K562 (cell line): ENCODE measurements around the gene TIGD7. TPM values are rescaled to one million over a fixed set of nuclear protein-coding genes. Genes with fewer than 3 reads are reported as not detected.

Experiments used
- ARID1B ChIP-seq: fragments of 450-650 bp; IDR thresholded peaks from 2 replicates; pipeline ENCODE4 v1.6.1; 2016; ENCODE audit warnings: antibody characterized with exemption, mild to moderate bottlenecking, inconsistent platforms
- ATF1 ChIP-seq, 2 experiments: fragments of 450-650 bp in 1 of 2; IDR thresholded peaks; 2 replicates each; pipeline ENCODE4 v1.6.1; 2016; ENCODE audit warnings: missing compliant biosample characterization in 1 of 2, missing genetic modification characterization in 1 of 2
- BCL6 ChIP-seq: fragments of 250-450 bp; sonication (Bioruptor Pico); IDR thresholded peaks from 2 replicates; pipeline ENCODE4 v1.4.0; 2020
- ELF2 ChIP-seq: fragments of 250-450 bp; sonication (Bioruptor Pico); IDR thresholded peaks from 2 replicates; pipeline ENCODE4 v1.5.0; 2021; ENCODE audit warnings: mild to moderate bottlenecking
- KLF16 ChIP-seq: IDR thresholded peaks from 2 replicates; pipeline ENCODE4 v1.6.1; 2016; ENCODE audit warnings: antibody characterized with exemption
- MAFG ChIP-seq: fragments of 450-650 bp; conservative IDR thresholded peaks from 2 replicates; pipeline ENCODE4 v1.6.1; 2016; ENCODE audit warnings: missing genetic modification characterization, missing compliant biosample characterization
- RHOXF2B ChIP-seq: fragments of 250-450 bp; sonication (Bioruptor Pico); conservative IDR thresholded peaks from 2 replicates; pipeline ENCODE4 v1.5.1; 2021
- TAF9B ChIP-seq: fragments of 450-650 bp; IDR thresholded peaks from 2 replicates; pipeline ENCODE4 v1.6.1; 2018; ENCODE audit warnings: mild to moderate bottlenecking; ENCODE audit not compliant: partially characterized antibody
- TRIM25 ChIP-seq: fragments of 450-650 bp; IDR thresholded peaks from 2 replicates; pipeline ENCODE4 v1.7.0; 2016; ENCODE audit warnings: borderline replicate concordance
- TRIM28 ChIP-seq: fragments of 450-650 bp; IDR thresholded peaks from 2 replicates; pipeline ENCODE4 v1.6.1; 2017
- U2AF1 ChIP-seq: fragments of 200-400 bp; formaldehyde crosslinking; optimal IDR thresholded peaks from 2 replicates; pipeline ENCODE3; 2017; ENCODE audit warnings: mild to moderate bottlenecking, low read depth, low read length, moderate library complexity
- ZBTB33 ChIP-seq: sonication (generic); formaldehyde crosslinking; IDR thresholded peaks from 2 replicates; pipeline ENCODE4 v1.8.1; 2023; ENCODE audit warnings: mild to moderate bottlenecking, missing genetic modification reagents
- ZNF232 ChIP-seq: sonication (generic); formaldehyde crosslinking; IDR thresholded peaks from 2 replicates; pipeline ENCODE4 v1.8.0; 2022; ENCODE audit warnings: mild to moderate bottlenecking, missing genetic modification reagents
- ZNF280B ChIP-seq: fragments of 250-450 bp; sonication (Bioruptor Pico); IDR thresholded peaks from 2 replicates; pipeline ENCODE4 v1.5.1; 2021; ENCODE audit warnings: mild to moderate bottlenecking
- ZNF316 ChIP-seq: fragments of 450-650 bp; IDR thresholded peaks from 2 replicates; pipeline ENCODE4 v1.6.1; 2016
- polyA plus RNA-seq, 8 experiments: library from polyadenylated mRNA; depleted of rRNA in 4 of 8; stranded (reverse) in 5 of 8; unstranded in 3 of 8; fragments of >200 nt; fragmentation: Nextera tagmentation in 2 of 8; fragmentation: Illumina TruSeq in 1 of 8; extraction: Ambion mirVana in 2 of 8; extraction: Trizol in 1 of 8; gene quantifications; 2 replicates each; pipeline versions ENCODE4 v1.2.1 to v1.2.3, GENCODE V29; 2011 to 2014; ENCODE audit warnings: inconsistent platforms in 1 of 8, missing spikeins in 1 of 8
- total RNA-seq, 7 experiments: library from RNA; depleted of rRNA in 6 of 7; stranded (reverse); fragments of >200 nt in 6 of 7; fragmentation: Illumina TruSeq in 2 of 7; extraction: Trizol in 2 of 7; gene quantifications; 2 replicates each; pipeline versions ENCODE4 v1.2.1 to v1.2.3, GENCODE V29; 2011 to 2021; ENCODE audit warnings: low replicate concordance in 1 of 7
- TF ChIP-seq, protein P1 (sequence below): fragments of 450-650 bp; formaldehyde crosslinking; IDR thresholded peaks from 2 replicates; pipeline ENCODE4 v1.4.0; 2022; ENCODE audit warnings: missing genetic modification characterization
- TF ChIP-seq, protein P2 (sequence below): fragments of 450-650 bp; IDR thresholded peaks from 2 replicates; pipeline ENCODE4 v1.6.1; 2017; ENCODE audit warnings: mild to moderate bottlenecking, moderate library complexity
- TF ChIP-seq, protein P3 (sequence below): fragments of 250-450 bp; sonication (Bioruptor Pico); IDR thresholded peaks from 2 replicates; pipeline ENCODE4 v1.4.0; 2020

TIGD7 gene
- total and polyA plus RNA-seq, 9 of the 15 experiments (the other 6 are each of a cell fraction or from before 2014, with no cell fraction given) = 0.84 to 10.7 (median 6.7) TPM

GRCh38 chr16:3305109-3306068 lies at the start of gene TIGD7, which contains the start of gene ZNF75A (continued):
- TF ChIP-seq, protein P1, sequence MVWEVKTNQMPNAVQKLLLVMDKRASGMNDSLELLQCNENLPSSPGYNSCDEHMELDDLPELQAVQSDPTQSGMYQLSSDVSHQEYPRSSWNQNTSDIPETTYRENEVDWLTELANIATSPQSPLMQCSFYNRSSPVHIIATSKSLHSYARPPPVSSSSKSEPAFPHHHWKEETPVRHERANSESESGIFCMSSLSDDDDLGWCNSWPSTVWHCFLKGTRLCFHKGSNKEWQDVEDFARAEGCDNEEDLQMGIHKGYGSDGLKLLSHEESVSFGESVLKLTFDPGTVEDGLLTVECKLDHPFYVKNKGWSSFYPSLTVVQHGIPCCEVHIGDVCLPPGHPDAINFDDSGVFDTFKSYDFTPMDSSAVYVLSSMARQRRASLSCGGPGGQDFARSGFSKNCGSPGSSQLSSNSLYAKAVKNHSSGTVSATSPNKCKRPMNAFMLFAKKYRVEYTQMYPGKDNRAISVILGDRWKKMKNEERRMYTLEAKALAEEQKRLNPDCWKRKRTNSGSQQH (CRISPR knock-in tag) = peak; percentile 53; the same call in 1 of the 2 replicates
- TF ChIP-seq RHOXF2B = no peak
- no peak for TF ChIP-seq KLF16
- TF ChIP-seq ARID1B = no peak
- TF ChIP-seq, protein P2, sequence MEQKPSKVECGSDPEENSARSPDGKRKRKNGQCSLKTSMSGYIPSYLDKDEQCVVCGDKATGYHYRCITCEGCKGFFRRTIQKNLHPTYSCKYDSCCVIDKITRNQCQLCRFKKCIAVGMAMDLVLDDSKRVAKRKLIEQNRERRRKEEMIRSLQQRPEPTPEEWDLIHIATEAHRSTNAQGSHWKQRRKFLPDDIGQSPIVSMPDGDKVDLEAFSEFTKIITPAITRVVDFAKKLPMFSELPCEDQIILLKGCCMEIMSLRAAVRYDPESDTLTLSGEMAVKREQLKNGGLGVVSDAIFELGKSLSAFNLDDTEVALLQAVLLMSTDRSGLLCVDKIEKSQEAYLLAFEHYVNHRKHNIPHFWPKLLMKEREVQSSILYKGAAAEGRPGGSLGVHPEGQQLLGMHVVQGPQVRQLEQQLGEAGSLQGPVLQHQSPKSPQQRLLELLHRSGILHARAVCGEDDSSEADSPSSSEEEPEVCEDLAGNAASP = no peak
- no peak for TF ChIP-seq BCL6 (CRISPR knock-in tag)
- TF ChIP-seq ATF1 (CRISPR knock-in tag; IDR thresholded peaks at IDR 0.05) = no peak
- TF ChIP-seq ATF1 (tag; IDR thresholded peaks at IDR 0.05) = peak; percentile 94
- peak; percentile 80 for TF ChIP-seq ZBTB33 (CRISPR knock-in tag)
- TF ChIP-seq TRIM28 = no peak
- peak; percentile 20 for TF ChIP-seq U2AF1
- peak; percentile 82 for TF ChIP-seq TAF9B
- TF ChIP-seq ZNF316 = no peak
- TF ChIP-seq ZNF280B (CRISPR knock-in tag) = no peak
- TF ChIP-seq ELF2 (CRISPR knock-in tag) = peak; percentile 43; the same call in 1 of the 2 replicates
- TF ChIP-seq TRIM25 = no peak
- TF ChIP-seq, protein P3, sequence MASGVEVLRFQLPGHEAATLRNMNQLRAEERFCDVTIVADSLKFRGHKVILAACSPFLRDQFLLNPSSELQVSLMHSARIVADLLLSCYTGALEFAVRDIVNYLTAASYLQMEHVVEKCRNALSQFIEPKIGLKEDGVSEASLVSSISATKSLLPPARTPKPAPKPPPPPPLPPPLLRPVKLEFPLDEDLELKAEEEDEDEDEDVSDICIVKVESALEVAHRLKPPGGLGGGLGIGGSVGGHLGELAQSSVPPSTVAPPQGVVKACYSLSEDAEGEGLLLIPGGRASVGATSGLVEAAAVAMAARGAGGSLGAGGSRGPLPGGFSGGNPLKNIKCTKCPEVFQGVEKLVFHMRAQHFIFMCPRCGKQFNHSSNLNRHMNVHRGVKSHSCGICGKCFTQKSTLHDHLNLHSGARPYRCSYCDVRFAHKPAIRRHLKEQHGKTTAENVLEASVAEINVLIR (CRISPR knock-in tag) = peak; percentile 57; the same call in 1 of the 2 replicates
- TF ChIP-seq ZNF232 (CRISPR knock-in tag) = peak; percentile 76; the same call in 1 of the 2 replicates
- no peak for TF ChIP-seq MAFG
